SK-N-SH treated with all-trans-retinoic acid at 6 μM for 48 hours (cell line): ENCODE results near the gene GPSM1.

Experiments
- ATAC-seq: fragments of 200-7000 bp; cut with Tn5 transposase; 3 replicates; pipeline ENCODE4 v1.9.1; 2020; ENCODE audit warnings: mild to moderate bottlenecking, moderate library complexity
- ARNTL ChIP-seq: fragments of 450-650 bp; formaldehyde crosslinking; IDR thresholded peaks from 2 replicates; pipeline ENCODE4 v1.5.0; 2020; ENCODE audit warnings: low read depth, mild to moderate bottlenecking, moderate library complexity, borderline replicate concordance
- BACH2 ChIP-seq: fragments of 250-450 bp; sonication (Bioruptor Pico); IDR thresholded peaks from 2 replicates; pipeline ENCODE4 v1.9.0; 2021; ENCODE audit warnings: mild to moderate bottlenecking, borderline replicate concordance
- CREB5 ChIP-seq: fragments of 250-450 bp; sonication (Bioruptor Pico); IDR thresholded peaks from 2 replicates; pipeline ENCODE4 v1.5.1; 2020; ENCODE audit warnings: low read depth, mild to moderate bottlenecking, moderate library complexity
- CSDC2 ChIP-seq: fragments of 250-450 bp; sonication (Bioruptor Pico); IDR thresholded peaks from 2 replicates; pipeline ENCODE4 v1.5.0; 2020; ENCODE audit warnings: mild to moderate bottlenecking, moderate library complexity
- ESRRG ChIP-seq: fragments of 250-450 bp; sonication (Bioruptor Pico); IDR thresholded peaks from 2 replicates; pipeline ENCODE4 v1.6.1; 2021; ENCODE audit warnings: mild to moderate bottlenecking
- GLIS3 ChIP-seq: fragments of 250-450 bp; sonication (Bioruptor Pico); IDR thresholded peaks from 2 replicates; pipeline ENCODE4 v1.5.0; 2020; ENCODE audit warnings: mild to moderate bottlenecking, moderate library complexity
- ISL1 ChIP-seq: fragments of 250-450 bp; sonication (Bioruptor Pico); IDR thresholded peaks from 2 replicates; pipeline ENCODE4 v2.1.2; 2022; ENCODE audit warnings: mild to moderate bottlenecking, moderate library complexity
- PATZ1 ChIP-seq: fragments of 250-450 bp; sonication (Bioruptor Pico); IDR thresholded peaks from 2 replicates; pipeline ENCODE4 v1.8.0; 2020; ENCODE audit warnings: mild to moderate bottlenecking, moderate library complexity, borderline replicate concordance
- PPARA ChIP-seq: fragments of 250-450 bp; sonication (Bioruptor Pico); IDR thresholded peaks from 2 replicates; pipeline ENCODE4 v1.5.0; 2020; ENCODE audit warnings: mild to moderate bottlenecking, borderline replicate concordance
- RARB ChIP-seq: fragments of 250-450 bp; sonication (Bioruptor Pico); IDR thresholded peaks from 2 replicates; pipeline ENCODE4 v1.8.0; 2021; ENCODE audit warnings: mild to moderate bottlenecking, moderate library complexity
- TCF4 ChIP-seq: fragments of 250-450 bp; sonication (Bioruptor Pico); IDR thresholded peaks from 2 replicates; pipeline ENCODE4 v1.8.0; 2021; ENCODE audit warnings: mild to moderate bottlenecking, moderate library complexity, borderline replicate concordance
- TOX ChIP-seq: fragments of 250-450 bp; sonication (Bioruptor Pico); IDR thresholded peaks from 2 replicates; pipeline ENCODE4 v1.8.0; 2021; ENCODE audit warnings: mild to moderate bottlenecking, moderate library complexity, borderline replicate concordance
- TSHZ2 ChIP-seq: fragments of 250-450 bp; sonication (Bioruptor Pico); IDR thresholded peaks from 2 replicates; pipeline ENCODE4 v1.5.0; 2020; ENCODE audit warnings: mild to moderate bottlenecking, moderate library complexity
- ZC3H10 ChIP-seq: fragments of 250-450 bp; sonication (Bioruptor Pico); IDR thresholded peaks from 2 replicates; pipeline ENCODE4 v1.5.1; 2021; ENCODE audit warnings: mild to moderate bottlenecking, moderate library complexity
- ZFP3 ChIP-seq: fragments of 250-450 bp; sonication (Bioruptor Pico); IDR thresholded peaks from 2 replicates; pipeline ENCODE4 v1.5.0; 2020; ENCODE audit warnings: mild to moderate bottlenecking, moderate library complexity
- ZFP30 ChIP-seq: fragments of 450-650 bp; formaldehyde crosslinking; IDR thresholded peaks from 2 replicates; pipeline ENCODE4 v1.5.0; 2022; ENCODE audit warnings: mild to moderate bottlenecking, moderate library complexity
- ZNF565 ChIP-seq: fragments of 450-650 bp; formaldehyde crosslinking; conservative IDR thresholded peaks from 2 replicates; pipeline ENCODE4 v1.5.0; 2020; ENCODE audit warnings: low read depth, mild to moderate bottlenecking, moderate library complexity
- ZNF70 ChIP-seq: fragments of 450-650 bp; formaldehyde crosslinking; IDR thresholded peaks from 2 replicates; pipeline ENCODE4 v1.5.0; 2020; ENCODE audit warnings: mild to moderate bottlenecking, moderate library complexity
- ZNF8 ChIP-seq: fragments of 450-650 bp; formaldehyde crosslinking; IDR thresholded peaks from 2 replicates; pipeline ENCODE4 v1.5.0; 2020; ENCODE audit warnings: mild to moderate bottlenecking, moderate library complexity
- TF ChIP-seq, protein P1 (sequence below): fragments of 250-450 bp; sonication (Bioruptor Pico); IDR thresholded peaks from 2 replicates; pipeline ENCODE4 v1.8.0; 2021; ENCODE audit warnings: low read depth, mild to moderate bottlenecking, moderate library complexity, borderline replicate concordance
- TF ChIP-seq, protein P2 (sequence below): fragments of 250-450 bp; sonication (Bioruptor Pico); IDR thresholded peaks from 2 replicates; pipeline ENCODE4 v1.5.1; 2021; ENCODE audit warnings: mild to moderate bottlenecking, moderate library complexity

GPSM1 gene

DNA sequence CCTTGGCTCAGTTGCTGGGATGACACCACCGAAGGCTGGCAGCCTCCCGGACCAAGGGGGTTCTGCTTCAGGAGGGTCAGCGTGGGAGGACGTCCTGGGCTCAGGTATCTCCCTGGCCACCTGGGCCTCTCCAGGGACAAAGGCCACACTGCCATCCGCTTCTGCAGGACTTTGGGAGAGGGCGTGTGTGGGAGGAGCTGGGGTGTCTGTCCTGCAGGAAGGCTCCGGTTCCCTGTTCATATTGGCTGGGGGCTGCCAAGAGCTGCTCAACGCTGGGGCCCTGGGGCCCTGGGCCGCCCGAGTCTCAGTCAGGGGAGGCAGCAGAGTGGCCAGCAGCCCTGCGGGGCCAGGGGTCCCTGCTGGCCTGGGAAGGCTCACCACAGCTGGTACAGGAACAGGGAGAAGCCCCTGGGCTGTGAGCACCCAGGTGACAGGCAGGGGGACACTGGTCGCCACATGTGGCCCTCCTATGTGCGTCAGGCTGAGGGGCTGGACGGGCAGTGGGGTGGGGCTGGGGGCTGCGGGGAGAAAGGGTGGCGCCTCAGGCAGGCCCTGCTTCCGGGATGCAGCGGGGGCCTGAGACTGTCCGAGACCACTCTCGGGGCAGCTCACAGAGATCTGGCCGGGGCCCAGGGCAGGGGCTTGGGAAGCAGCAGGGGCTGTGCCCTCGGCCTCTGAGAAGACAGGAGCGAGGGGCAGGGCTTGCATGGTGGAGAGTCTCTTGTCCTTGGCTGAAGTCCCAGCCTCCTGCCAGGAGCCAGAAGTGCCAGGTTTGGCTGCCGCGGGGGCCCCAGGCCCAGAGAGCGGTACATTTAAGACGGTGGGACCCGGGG, 51.0 kb downstream of the GPSM1 start:
- no peak for TF ChIP-seq ZC3H10 (CRISPR knock-in tag)
- no peak for TF ChIP-seq ZNF8 (CRISPR knock-in tag)
- TF ChIP-seq TSHZ2 = no peak
- no peak for TF ChIP-seq TOX (CRISPR knock-in tag)
- TF ChIP-seq, protein P1, sequence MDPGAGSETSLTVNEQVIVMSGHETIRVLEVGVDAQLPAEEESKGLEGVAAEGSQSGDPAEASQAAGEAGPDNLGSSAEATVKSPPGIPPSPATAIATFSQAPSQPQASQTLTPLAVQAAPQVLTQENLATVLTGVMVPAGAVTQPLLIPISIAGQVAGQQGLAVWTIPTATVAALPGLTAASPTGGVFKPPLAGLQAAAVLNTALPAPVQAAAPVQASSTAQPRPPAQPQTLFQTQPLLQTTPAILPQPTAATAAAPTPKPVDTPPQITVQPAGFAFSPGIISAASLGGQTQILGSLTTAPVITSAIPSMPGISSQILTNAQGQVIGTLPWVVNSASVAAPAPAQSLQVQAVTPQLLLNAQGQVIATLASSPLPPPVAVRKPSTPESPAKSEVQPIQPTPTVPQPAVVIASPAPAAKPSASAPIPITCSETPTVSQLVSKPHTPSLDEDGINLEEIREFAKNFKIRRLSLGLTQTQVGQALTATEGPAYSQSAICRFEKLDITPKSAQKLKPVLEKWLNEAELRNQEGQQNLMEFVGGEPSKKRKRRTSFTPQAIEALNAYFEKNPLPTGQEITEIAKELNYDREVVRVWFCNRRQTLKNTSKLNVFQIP (CRISPR knock-in tag) = no peak
- no peak for TF ChIP-seq RARB
- TF ChIP-seq ESRRG (CRISPR knock-in tag) = no peak
- TF ChIP-seq CSDC2 (CRISPR knock-in tag) = no peak
- TF ChIP-seq ARNTL (CRISPR knock-in tag) = no peak
- no peak for TF ChIP-seq GLIS3 (CRISPR knock-in tag)
- TF ChIP-seq ISL1 (CRISPR knock-in tag) = no peak
- ATAC-seq = no peak

GRCh38 chr9:136379003-136379287, 51.6 kb downstream of the GPSM1 start:
- no peak for TF ChIP-seq ZNF565 (CRISPR knock-in tag)
- TF ChIP-seq CSDC2 (CRISPR knock-in tag) = no peak
- no peak for ATAC-seq

DNA sequence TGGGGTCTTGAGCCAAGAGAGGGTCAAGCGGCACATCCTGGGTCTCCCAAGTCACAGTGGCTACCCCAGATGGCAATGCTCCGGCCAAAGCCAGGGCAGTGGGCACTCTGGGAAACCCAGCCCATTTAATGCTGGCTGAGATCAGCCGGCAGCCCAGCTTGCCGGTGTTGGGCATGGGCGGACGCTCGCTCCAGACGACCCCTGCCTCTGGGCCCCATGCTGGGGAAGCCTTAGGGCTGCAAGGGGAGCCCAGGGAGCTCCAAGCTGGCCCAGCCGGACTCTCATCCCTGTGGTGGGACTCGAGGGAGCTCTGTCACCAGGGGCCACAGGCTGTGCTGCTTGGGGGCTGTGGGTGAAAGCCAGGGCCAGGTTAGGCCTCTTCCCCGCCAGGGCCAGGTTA, 52.1 kb downstream of the GPSM1 start:
- no peak for TF ChIP-seq ESRRG (CRISPR knock-in tag)
- no peak for TF ChIP-seq ZFP30 (CRISPR knock-in tag)
- no peak for TF ChIP-seq ISL1 (CRISPR knock-in tag)
- TF ChIP-seq ZNF8 (CRISPR knock-in tag) = no peak
- TF ChIP-seq TCF4 = no peak
- TF ChIP-seq TSHZ2 = no peak
- TF ChIP-seq ZFP3 (CRISPR knock-in tag) = no peak
- TF ChIP-seq ZC3H10 (CRISPR knock-in tag) = no peak
- no peak for TF ChIP-seq BACH2 (CRISPR knock-in tag)
- TF ChIP-seq, protein P2, sequence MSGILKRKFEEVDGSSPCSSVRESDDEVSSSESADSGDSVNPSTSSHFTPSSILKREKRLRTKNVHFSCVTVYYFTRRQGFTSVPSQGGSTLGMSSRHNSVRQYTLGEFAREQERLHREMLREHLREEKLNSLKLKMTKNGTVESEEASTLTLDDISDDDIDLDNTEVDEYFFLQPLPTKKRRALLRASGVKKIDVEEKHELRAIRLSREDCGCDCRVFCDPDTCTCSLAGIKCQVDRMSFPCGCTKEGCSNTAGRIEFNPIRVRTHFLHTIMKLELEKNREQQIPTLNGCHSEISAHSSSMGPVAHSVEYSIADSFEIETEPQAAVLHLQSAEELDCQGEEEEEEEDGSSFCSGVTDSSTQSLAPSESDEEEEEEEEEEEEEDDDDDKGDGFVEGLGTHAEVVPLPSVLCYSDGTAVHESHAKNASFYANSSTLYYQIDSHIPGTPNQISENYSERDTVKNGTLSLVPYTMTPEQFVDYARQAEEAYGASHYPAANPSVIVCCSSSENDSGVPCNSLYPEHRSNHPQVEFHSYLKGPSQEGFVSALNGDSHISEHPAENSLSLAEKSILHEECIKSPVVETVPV (CRISPR knock-in tag) = no peak
- no peak for TF ChIP-seq RARB
- no peak for TF ChIP-seq ARNTL (CRISPR knock-in tag)
- no peak for TF ChIP-seq TOX (CRISPR knock-in tag)
- no peak for TF ChIP-seq ZNF70 (CRISPR knock-in tag)
- TF ChIP-seq, protein P1 (CRISPR knock-in tag) = no peak
- TF ChIP-seq CREB5 (CRISPR knock-in tag) = no peak
- no peak for TF ChIP-seq CSDC2 (CRISPR knock-in tag)
- TF ChIP-seq PATZ1 (CRISPR knock-in tag) = no peak
- TF ChIP-seq GLIS3 (CRISPR knock-in tag) = no peak
- TF ChIP-seq PPARA (CRISPR knock-in tag) = no peak
- no peak for ATAC-seq
